ENCODE results near the gene SORBS1.

SORBS1 gene

GRCh38 chr10:95535526-95535925 lies 25.6 kb downstream of the SORBS1 start:
- no peaks in the 10 kb centered on the region for H3K27me3 ChIP-seq (ENCODE audit: insufficient read depth, poor library complexity, severe bottlenecking)
- TF ChIP-seq GABPA (IDR thresholded peaks at IDR 0.05; ENCODE audit: low read depth) (no peak), REST (IDR thresholded peaks at IDR 0.05; ENCODE audit: insufficient replicate concordance, low read depth) (no peak), POLR2AphosphoS5 (IDR thresholded peaks at IDR 0.05; ENCODE audit: low read depth) (no peak), SPI1 (IDR thresholded peaks at IDR 0.05; ENCODE audit: borderline replicate concordance, low read depth) (no peak), CTCF (IDR thresholded peaks at IDR 0.05; ENCODE audit: insufficient read depth, low read length) (no peak)
- H3K4me3 ChIP-seq (replicated peaks; ENCODE audit: insufficient read depth, low read length): no peak overlapping the region
- H3K27ac ChIP-seq (replicated peaks): no peak overlapping the region
- no peak for DNase-seq (ENCODE audit: low read depth in 1 of 2, low spot score in 1 of 2)

- TF ChIP-seq POLR2AphosphoS5 (IDR thresholded peaks at IDR 0.05; ENCODE audit: low read depth): no peak
- TF ChIP-seq GABPA (IDR thresholded peaks at IDR 0.05; ENCODE audit: low read depth): no peak
- no peak for TF ChIP-seq SPI1 (IDR thresholded peaks at IDR 0.05; ENCODE audit: borderline replicate concordance, low read depth)
- no peak for TF ChIP-seq CTCF (IDR thresholded peaks at IDR 0.05; ENCODE audit: insufficient read depth, low read length)
- no peak for TF ChIP-seq REST (IDR thresholded peaks at IDR 0.05; ENCODE audit: insufficient replicate concordance, low read depth)
- no peak for DNase-seq (ENCODE audit: low read depth in 1 of 2, low spot score in 1 of 2)
- no peaks in the 10 kb centered on the region for H3K27me3 ChIP-seq (ENCODE audit: insufficient read depth, poor library complexity, severe bottlenecking)
- H3K27ac ChIP-seq (replicated peaks): no peak overlapping the region
- H3K4me3 ChIP-seq (replicated peaks; ENCODE audit: insufficient read depth, low read length): no peak overlapping the region
These were observed 27.6 kb downstream of the SORBS1 start for GRCh38 chr10:95533590-95533989.

- no peaks in the 10 kb centered on the region for H3K27me3 ChIP-seq (ENCODE audit: insufficient read depth, poor library complexity, severe bottlenecking)
- no peak overlapping the region for H3K27ac ChIP-seq (replicated peaks)
- no peak overlapping the region for H3K4me3 ChIP-seq (replicated peaks; ENCODE audit: insufficient read depth, low read length)
- no peak for DNase-seq (ENCODE audit: low read depth in 1 of 2, low spot score in 1 of 2)
- TF ChIP-seq REST (IDR thresholded peaks at IDR 0.05; ENCODE audit: insufficient replicate concordance, low read depth) (no peak), GABPA (IDR thresholded peaks at IDR 0.05; ENCODE audit: low read depth) (no peak), SPI1 (IDR thresholded peaks at IDR 0.05; ENCODE audit: borderline replicate concordance, low read depth) (no peak), CTCF (IDR thresholded peaks at IDR 0.05; ENCODE audit: insufficient read depth, low read length) (no peak), POLR2AphosphoS5 (IDR thresholded peaks at IDR 0.05; ENCODE audit: low read depth) (no peak)
These were observed 28.6 kb downstream of the SORBS1 start for GRCh38 chr10:95532536-95532935.
